ENCODE measurements around the gene KIF12. TPM values are rescaled to one million over a fixed set of nuclear protein-coding genes. Genes with fewer than 3 reads are reported as not detected.
"Not testable (repeated sequence)": the region's sequence is repeated elsewhere in the genome, so short reads cannot be mapped to it uniquely, and the experiment has no call there.

Gene KIF12
- total and polyA plus RNA-seq, 9 donors = 0.54 to 17.8 (median 2.0) TPM; not detected in 1

DNA sequence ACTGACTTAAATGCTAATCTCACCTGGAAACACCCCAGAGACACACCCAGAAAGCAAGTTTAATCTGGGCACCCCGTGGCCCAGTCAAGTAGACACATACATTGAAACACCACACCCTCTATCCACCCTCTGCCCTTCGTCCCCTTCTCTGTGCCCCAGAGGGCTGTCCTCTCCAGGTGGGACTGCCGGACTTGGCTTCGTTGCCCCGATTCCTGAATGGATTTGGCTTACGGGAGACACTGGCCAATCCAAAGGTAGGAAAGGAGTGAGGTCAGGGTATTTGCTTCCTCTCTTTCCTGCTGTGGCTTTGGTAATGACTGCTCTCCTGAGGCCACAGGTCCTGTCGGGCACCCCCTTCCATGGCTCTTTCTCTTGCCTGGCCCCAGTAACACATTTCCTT, 31.0 kb upstream of the KIF12 start:
- Histone ChIP-seq H3K9me3 (no peaks in the 10 kb centered on the region), H3K4me3 (no peak overlapping the region), H3K36me3 (no peaks in the 10 kb centered on the region), H3K27me3 (no peaks in the 10 kb centered on the region), H3K4me1 (ENCODE audit: insufficient read depth) (peaks cover 3% of the 10 kb centered on the region), H3K27ac (no peak overlapping the region)
- 77 to 85% (median 80%) methylated on average over 7 of the region's 7 CpGs for WGBS, 3 donors
- DNase-seq = no peak
- TF ChIP-seq EP300 (IDR thresholded peaks at IDR 0.05) = no peak
- TF ChIP-seq, protein P1, sequence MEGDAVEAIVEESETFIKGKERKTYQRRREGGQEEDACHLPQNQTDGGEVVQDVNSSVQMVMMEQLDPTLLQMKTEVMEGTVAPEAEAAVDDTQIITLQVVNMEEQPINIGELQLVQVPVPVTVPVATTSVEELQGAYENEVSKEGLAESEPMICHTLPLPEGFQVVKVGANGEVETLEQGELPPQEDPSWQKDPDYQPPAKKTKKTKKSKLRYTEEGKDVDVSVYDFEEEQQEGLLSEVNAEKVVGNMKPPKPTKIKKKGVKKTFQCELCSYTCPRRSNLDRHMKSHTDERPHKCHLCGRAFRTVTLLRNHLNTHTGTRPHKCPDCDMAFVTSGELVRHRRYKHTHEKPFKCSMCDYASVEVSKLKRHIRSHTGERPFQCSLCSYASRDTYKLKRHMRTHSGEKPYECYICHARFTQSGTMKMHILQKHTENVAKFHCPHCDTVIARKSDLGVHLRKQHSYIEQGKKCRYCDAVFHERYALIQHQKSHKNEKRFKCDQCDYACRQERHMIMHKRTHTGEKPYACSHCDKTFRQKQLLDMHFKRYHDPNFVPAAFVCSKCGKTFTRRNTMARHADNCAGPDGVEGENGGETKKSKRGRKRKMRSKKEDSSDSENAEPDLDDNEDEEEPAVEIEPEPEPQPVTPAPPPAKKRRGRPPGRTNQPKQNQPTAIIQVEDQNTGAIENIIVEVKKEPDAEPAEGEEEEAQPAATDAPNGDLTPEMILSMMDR (IDR thresholded peaks at IDR 0.05) = no peak
- no peak for TF ChIP-seq POLR2A (IDR thresholded peaks at IDR 0.05)
- intact Hi-C loops (cut with DNase I) = no loop called here

DNA sequence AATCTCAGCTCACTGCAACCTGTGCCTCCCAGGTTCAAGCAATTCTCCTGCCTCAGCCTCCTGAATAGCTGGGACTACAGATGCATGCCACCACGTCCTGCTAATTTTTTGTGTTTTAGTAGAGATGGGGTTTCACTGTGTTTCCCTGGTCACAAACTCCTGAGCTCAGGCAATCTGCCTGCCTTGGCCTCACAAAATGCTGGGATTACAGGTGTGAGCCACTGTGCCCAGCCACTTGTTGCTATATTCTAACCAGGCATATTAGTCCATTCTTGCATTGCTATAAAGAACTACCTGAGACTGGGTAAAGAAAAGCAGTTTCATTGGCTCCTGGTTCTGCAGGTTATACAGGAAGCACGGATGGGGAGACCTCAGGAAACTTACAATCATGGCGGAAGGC, 29.7 kb upstream of the KIF12 start:
- H3K4me1 ChIP-seq (ENCODE audit: insufficient read depth); intact Hi-C loops (cut with DNase I); DNase-seq; H3K36me3 ChIP-seq; H3K27me3 ChIP-seq; H3K27ac ChIP-seq; H3K4me3 ChIP-seq; H3K9me3 ChIP-seq: not testable (repeated sequence)
- 95 to 96% (median 95%) methylated on average over 3 of the region's 3 CpGs for WGBS, 3 donors

DNA sequence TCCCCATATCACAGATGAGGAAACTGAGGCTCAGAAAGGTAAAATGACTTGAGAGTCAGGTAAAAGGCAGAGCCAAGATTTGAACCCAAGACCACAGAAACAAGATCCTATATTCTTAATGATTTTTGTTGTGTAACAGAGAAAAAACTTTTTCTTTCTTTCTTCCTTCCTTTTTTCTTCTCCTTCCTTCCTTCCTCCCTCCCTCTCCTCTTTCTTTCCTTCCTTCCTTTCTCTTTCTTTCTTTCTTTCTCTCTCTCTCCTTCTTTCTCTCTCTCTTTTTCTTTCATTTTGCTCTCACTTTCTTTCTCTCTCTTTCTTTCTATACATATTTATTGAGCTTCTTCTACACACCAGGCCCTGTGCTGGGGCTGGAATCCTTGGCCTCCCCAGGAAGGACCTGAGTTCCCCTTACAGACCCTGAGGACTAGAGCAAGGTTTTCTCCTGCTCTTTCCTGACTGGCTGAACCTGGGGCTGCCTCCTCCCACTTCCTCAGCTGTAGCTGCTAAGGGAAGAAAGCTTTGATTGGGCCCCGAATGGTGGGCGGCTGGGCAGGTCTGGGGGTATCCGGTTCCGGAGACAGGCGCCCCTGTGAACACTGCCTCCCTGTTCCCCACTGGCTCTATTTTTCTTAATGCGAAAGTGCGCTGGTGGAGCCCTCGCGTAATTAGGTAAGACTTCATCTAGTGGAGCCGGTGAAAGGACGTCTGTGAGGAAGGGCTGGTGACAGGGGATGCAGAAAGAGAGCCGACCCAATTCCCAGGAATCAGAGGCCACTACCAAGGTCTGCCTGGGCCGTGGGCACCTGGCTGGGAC, 27.4 kb upstream of the KIF12 start:
- H3K36me3 ChIP-seq = no peaks in the 10 kb centered on the region
- 69 to 79% (median 77%) methylated on average over 13 of the region's 13 CpGs for WGBS, 3 donors

DNA sequence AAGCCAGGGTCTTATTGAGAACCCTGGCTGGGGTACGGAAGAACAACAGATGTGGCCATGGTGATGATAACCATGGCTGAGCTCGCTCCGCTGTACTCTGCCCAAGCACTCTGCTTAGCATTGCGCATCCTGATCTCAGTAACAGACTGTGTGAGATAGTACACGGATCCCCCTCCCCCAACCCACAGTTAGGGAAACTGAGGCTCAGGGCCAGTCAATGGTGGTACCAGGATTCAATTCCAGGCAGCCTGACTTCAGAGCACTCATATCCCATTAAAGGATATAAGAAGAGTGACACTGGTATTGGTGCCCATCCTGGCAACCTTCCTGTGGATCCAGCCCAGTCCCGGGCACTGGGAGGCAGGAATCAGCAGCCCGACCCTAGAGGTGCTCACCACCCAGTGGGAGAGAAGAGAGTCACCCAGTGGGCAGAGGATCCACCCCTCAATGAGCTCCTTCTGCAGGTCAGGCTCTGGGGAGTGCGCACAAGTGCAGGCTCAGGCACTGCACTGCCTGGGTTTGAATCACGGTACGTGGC, 26.5 kb upstream of the KIF12 start:
- peaks cover 2% of the 10 kb centered on the region for H3K4me1 ChIP-seq (ENCODE audit: insufficient read depth)
- H3K27ac ChIP-seq = no peak overlapping the region
- no peaks in the 10 kb centered on the region for H3K27me3 ChIP-seq
- H3K4me3 ChIP-seq = no peak overlapping the region
- intact Hi-C loops (cut with DNase I) = no loop called here
- TF ChIP-seq EP300 (IDR thresholded peaks at IDR 0.05) (no peak), POLR2A (IDR thresholded peaks at IDR 0.05) (no peak)
- TF ChIP-seq, protein P1 (IDR thresholded peaks at IDR 0.05) = no peak
- H3K36me3 ChIP-seq = no peaks in the 10 kb centered on the region
- DNase-seq = no peak
- H3K9me3 ChIP-seq = no peaks in the 10 kb centered on the region
- WGBS, 3 donors = 86 to 91% (median 87%) methylated on average over 10 of the region's 10 CpGs

More for the DNA sequence above, 27.4 kb upstream of the KIF12 start:
- no peak overlapping the region for H3K27ac ChIP-seq
- no peaks in the 10 kb centered on the region for H3K9me3 ChIP-seq
- no peaks in the 10 kb centered on the region for H3K27me3 ChIP-seq
- TF ChIP-seq POLR2A (IDR thresholded peaks at IDR 0.05) = no peak
- no peak for TF ChIP-seq EP300 (IDR thresholded peaks at IDR 0.05)
- TF ChIP-seq, protein P1 (IDR thresholded peaks at IDR 0.05) = no peak
- intact Hi-C loops (cut with DNase I) = no loop called here
- peaks cover 2% of the 10 kb centered on the region for H3K4me1 ChIP-seq (ENCODE audit: insufficient read depth)
- DNase-seq = no peak
- H3K4me3 ChIP-seq = no peak overlapping the region

All from ovary (tissue), 9 donors.